ENCODE data around the gene PXDC1. TPM values are rescaled to one million over a fixed set of nuclear protein-coding genes. Genes with fewer than 3 reads are reported as not detected.

The PXDC1 gene
- total RNA-seq, 1 donor from 2014 or later: 75.9 TPM

GRCh38 chr6:3748208-3749066, 3.1 kb downstream of the PXDC1 start:
- Histone ChIP-seq H3K27ac (peak overlapping the region; percentile 100), H3K9me3 (no peaks in the 10 kb centered on the region), H3K4me3 (peak overlapping the region; percentile 89 to 100), H3K36me3 (no peaks in the 10 kb centered on the region), H3K4me1 (peaks cover 65% of the 10 kb centered on the region), H3K27me3 (no peaks in the 10 kb centered on the region)
- TF ChIP-seq CTCF (IDR thresholded peaks at IDR 0.05): peak in 1 of 3 experiments; percentile 57
- TF ChIP-seq POLR2AphosphoS5 (IDR thresholded peaks at IDR 0.05; ENCODE audit: insufficient read depth in 1 of 2, low read depth in 1 of 2): peak in 1 of 2 donors; percentile 63
- TF ChIP-seq POLR2A (IDR thresholded peaks at IDR 0.05): no peak
- intact Hi-C loops (cut with DNase I): loop anchor here (10.0 kb wide), 1 partner anchor 136 kb away; no protein-coding TSS in a partner anchor
- no peak for DNase-seq (ENCODE audit: extremely low spot score in 2 of 2)

GRCh38 chr6:3747100-3747737, 4.3 kb downstream of the PXDC1 start:
- intact Hi-C loops (cut with DNase I): loop anchor here (10.0 kb wide), 1 partner anchor 138 kb away; no protein-coding TSS in a partner anchor
- Histone ChIP-seq H3K27me3 (no peaks in the 10 kb centered on the region), H3K4me3 (no peak overlapping the region), H3K4me1 (peaks cover 77% of the 10 kb centered on the region), H3K9me3 (no peaks in the 10 kb centered on the region), H3K36me3 (no peaks in the 10 kb centered on the region), H3K27ac (peak overlapping the region; percentile 100)
- TF ChIP-seq CTCF (IDR thresholded peaks at IDR 0.05) (no peak), POLR2A (IDR thresholded peaks at IDR 0.05) (no peak), POLR2AphosphoS5 (IDR thresholded peaks at IDR 0.05; ENCODE audit: insufficient read depth in 1 of 2, low read depth in 1 of 2) (no peak)
- DNase-seq (ENCODE audit: extremely low spot score in 2 of 2): no peak

GRCh38 chr6:3746696-3747095, 4.8 kb downstream of the PXDC1 start:
- Histone ChIP-seq H3K27ac (peak overlapping the region; percentile 100), H3K36me3 (no peaks in the 10 kb centered on the region), H3K27me3 (no peaks in the 10 kb centered on the region), H3K9me3 (no peaks in the 10 kb centered on the region), H3K4me1 (peaks cover 82% of the 10 kb centered on the region), H3K4me3 (no peak overlapping the region)
- TF ChIP-seq CTCF (IDR thresholded peaks at IDR 0.05) (no peak), POLR2A (IDR thresholded peaks at IDR 0.05) (no peak), POLR2AphosphoS5 (IDR thresholded peaks at IDR 0.05; ENCODE audit: insufficient read depth in 1 of 2, low read depth in 1 of 2) (no peak)
- intact Hi-C loops (cut with DNase I): loop anchor here (10.0 kb wide), 1 partner anchor 138 kb away; no protein-coding TSS in a partner anchor
- DNase-seq (ENCODE audit: extremely low spot score in 2 of 2): no peak

GRCh38 chr6:3746119-3746691, 5.3 kb downstream of the PXDC1 start:
- Histone ChIP-seq H3K9me3 (no peaks in the 10 kb centered on the region), H3K4me3 (no peak overlapping the region), H3K27me3 (no peaks in the 10 kb centered on the region), H3K27ac (peak overlapping the region; percentile 100), H3K36me3 (no peaks in the 10 kb centered on the region), H3K4me1 (peaks cover 87% of the 10 kb centered on the region)
- TF ChIP-seq POLR2A (IDR thresholded peaks at IDR 0.05): no peak
- TF ChIP-seq CTCF (IDR thresholded peaks at IDR 0.05): no peak
- no peak for TF ChIP-seq POLR2AphosphoS5 (IDR thresholded peaks at IDR 0.05; ENCODE audit: insufficient read depth in 1 of 2, low read depth in 1 of 2)
- intact Hi-C loops (cut with DNase I): loop anchor here (10.0 kb wide), 1 partner anchor 139 kb away; no protein-coding TSS in a partner anchor
- no peak for DNase-seq (ENCODE audit: extremely low spot score in 2 of 2)
